ENCODE data around the gene CACNA2D2.

Gene CACNA2D2

GRCh38 chr3:50325113-50325480 is 178.3 kb downstream of the CACNA2D2 start:
- no peak for DNase-seq (ENCODE audit: low spot score)

- peak; percentile 90 for DNase-seq (ENCODE audit: low spot score)
These were observed 178.9 kb downstream of the CACNA2D2 start for GRCh38 chr3:50324351-50325112.

DNA sequence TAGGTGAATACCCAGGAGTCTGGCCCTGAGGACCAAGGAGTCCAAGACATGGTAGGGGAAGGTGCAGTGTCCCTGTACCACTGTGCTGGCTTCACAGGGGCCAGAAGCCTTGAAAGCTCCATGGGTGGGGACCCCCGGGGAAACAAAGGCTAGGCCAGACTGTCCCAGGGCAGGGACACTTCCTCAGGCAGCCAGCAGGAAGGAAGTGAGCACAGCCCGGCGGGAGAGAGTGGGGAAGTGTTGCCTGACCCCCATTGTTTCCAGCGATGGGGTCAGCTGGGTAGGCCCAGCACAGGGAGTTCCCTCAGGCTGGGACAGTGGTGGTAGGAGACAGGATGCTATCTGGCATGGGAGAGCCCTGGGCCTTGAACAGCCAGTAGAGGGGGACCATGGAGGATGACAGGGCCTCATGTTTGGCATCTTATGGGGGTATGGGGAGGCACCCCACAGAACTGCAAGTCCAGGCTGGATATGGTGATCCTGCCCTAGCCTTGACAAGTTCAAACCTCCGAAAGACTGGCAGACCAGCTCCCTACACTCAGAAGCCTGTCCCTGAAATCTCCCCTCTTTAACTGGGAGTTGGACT is 179.7 kb downstream of the CACNA2D2 start:
- DNase-seq (ENCODE audit: low spot score): no peak

- DNase-seq (ENCODE audit: low spot score): no peak
These were observed 180.3 kb downstream of the CACNA2D2 start for GRCh38 chr3:50323092-50323600.

DNA sequence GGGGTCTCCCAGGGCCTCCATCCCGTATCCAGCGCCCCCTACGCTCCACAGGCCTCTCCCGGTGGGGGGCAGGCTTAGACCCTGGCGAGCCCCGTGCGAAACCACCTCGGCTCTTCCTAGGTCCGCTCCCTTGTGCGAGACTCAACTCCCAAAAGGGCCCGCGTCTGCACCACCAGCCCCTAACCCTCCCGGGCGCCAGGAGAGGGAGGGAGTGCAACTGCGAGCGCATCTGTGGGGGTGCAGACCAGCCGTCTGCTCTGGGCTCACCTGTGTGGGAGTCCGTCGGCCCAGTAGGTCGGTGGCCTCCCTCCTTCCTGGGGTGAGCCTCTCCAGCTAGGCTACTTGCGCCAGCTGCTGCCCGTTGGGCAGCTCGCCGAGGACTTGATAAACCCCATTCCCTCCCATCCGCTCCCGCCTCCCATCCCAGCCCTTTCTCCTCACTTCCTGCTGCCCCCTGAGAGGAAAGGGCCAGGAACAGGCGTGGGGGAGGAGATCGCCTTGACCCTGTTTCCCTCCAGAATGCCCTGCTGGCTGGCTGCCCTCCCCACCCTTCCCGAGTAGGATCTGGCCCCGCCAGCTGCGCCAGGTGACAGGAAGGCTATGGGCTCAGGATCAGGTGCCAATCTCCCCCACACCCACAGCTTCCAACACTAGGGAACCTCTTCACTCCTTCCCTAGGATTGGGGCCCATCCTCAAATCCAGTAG is 180.9 kb downstream of the CACNA2D2 start, which contains the start of gene HYAL2:
TSS of gene HYAL2 (minus strand) at position 360 of the 706 bp plus-strand sequence. CDS start 2,256 bp downstream, outside the sequence.
- no peak for DNase-seq (ENCODE audit: low spot score)

DNA sequence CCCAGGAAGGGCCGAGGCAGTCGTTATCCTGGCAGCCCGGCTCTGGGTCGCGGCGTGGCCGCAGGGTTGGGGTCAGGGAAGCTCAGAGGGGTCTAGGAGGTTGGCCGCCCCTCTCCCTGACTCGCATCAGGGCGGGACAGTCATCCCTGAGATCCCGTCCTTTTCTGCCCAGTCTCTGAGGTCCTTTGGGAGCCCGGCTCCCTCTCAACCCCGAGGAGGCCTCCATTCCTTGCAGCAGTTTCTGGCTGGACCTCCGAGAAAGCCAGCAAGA is 181.4 kb downstream of the CACNA2D2 start:
- DNase-seq (ENCODE audit: low spot score): no peak

DNA sequence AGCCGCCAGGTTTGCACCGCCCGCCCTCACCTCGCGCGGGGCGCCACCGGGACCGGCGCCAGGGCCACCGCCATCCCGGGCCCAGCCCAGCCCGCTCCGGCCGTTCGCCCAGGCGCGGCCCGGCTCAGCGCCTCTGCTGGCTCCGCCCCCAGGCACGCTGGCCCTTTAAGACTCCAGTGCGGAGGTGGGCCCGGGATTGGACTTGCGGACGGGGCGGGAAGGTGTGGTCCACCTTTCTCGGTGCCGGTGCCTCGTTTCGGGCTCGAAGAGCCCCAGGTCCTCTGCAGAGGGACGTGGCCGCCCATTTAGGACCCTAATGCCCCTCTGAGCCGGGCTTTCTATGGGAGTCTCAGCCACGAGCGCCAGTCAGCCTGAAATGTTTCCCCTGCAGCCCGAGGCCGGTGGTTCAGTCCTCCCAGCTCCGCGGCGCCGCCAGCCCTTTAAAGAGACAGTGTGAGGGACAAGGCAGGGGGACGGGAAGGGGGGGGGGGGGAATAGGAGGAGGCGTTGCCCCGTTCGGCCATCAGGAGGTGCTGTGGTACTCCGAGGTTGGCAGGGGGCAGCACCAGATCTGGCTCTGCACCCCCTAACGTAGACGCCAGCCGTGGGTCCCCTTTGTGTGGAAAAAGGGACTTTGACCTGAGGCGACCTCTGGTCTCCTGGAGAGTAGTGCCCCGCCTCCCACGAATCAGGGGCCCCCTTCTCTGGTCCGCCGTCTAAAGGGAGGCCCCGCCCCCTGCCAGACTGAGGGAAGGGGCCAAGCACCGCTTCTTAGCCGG is 181.9 kb downstream of the CACNA2D2 start:
- peak; percentile 90 for DNase-seq (ENCODE audit: low spot score)

GRCh38 chr3:50320853-50321335 is 182.5 kb downstream of the CACNA2D2 start:
- peak; percentile 87 for DNase-seq (ENCODE audit: low spot score)

GRCh38 chr3:50319894-50320625 is 183.4 kb downstream of the CACNA2D2 start:
- no peak for DNase-seq (ENCODE audit: low spot score)

DNA sequence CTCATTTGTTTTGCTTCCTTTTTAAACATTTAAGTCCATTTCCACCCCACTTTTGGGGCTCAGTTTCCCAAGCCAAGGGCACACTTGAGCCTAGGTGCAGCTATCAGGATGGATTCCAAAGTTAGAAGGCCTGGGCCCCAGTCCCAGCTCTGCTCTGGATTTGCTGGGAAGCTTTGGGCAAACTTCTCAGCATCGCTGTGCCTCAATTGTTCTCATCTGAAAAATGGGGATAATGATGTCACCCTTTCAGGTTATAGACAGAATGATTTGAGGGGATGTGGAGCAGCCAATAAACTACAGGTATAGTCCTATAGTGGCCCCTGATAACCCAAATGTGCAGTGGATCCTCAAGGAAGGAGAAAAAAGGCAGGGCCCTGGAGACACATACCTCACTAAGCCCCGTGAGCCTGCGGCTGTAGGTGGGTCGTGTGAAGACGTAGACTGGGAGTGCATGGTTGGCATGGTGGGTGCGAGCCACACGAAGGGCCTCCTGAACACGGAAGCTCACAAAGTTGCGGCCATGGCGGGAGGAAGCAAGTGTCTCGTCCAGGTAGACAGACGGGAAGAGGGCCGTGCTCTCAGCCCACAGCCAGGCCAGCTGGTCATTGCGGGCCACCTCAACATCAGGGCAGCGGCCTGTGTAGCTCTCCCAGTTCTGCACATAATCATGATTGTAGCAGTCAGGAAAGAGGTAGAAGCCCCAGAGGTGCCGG is 184.1 kb downstream of the CACNA2D2 start:
- DNase-seq (ENCODE audit: low spot score): no peak

GRCh38 chr3:50318615-50319014 is 184.8 kb downstream of the CACNA2D2 start:
- no peak for DNase-seq (ENCODE audit: low spot score)

GRCh38 chr3:50318163-50318562 is 185.3 kb downstream of the CACNA2D2 start:
- no peak for DNase-seq (ENCODE audit: low spot score)

- no peak for DNase-seq (ENCODE audit: low spot score)
These were observed 186.1 kb downstream of the CACNA2D2 start for GRCh38 chr3:50317300-50317699.

- DNase-seq (ENCODE audit: low spot score): no peak
These were observed 186.7 kb downstream of the CACNA2D2 start for GRCh38 chr3:50316657-50317242.

DNA sequence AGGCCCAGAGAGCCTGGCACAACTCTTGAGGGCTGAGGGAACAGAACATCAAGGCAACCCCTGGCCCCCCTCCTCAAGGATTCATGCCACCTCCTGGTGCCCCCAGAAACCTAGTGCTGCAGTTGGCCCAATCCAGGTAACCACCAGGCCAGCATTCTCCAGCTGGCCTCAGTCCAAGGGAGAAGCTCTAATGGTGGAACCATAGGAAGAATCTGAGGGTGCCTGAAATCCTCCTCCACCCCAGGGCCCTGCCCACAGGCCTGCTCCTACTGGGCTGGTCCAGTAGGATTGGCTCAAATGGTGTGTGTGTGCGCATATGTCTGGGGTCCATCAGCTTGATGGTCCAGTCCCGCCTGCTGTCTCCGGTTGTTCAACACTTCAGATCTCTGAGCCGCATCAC is 188.6 kb downstream of the CACNA2D2 start:
- no peak for DNase-seq (ENCODE audit: low spot score)

DNA sequence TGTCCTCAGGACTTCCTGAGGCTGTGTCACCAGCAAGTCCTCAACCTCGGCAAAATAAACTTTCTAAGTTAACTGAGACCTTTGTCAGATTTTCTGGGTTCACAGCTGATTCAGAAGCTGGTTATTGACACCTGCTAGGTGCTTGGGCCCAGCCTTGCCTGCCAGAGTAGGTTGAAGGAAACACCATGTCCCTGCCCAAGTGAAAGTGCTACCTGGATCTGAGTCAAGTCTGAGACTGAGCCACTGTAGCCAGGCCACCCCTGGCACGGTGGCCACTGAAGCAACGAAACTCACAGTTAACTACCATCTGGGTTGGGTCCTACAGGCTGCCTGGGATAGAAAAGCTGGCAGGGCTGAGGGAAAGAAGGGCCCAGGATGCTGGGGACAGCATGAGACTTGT is 189.1 kb downstream of the CACNA2D2 start:
- no peak for DNase-seq (ENCODE audit: low spot score)

Data from HuH-7.5 (cell line).